Ascending aorta (tissue), 2 donors: ENCODE results near the gene MAN2A1. TPM values are rescaled to one million over a fixed set of nuclear protein-coding genes. Genes with fewer than 3 reads are reported as not detected.
A peak's percentile ranks its signal among the peaks of the same experiment; 100 is the strongest.

Experiments
- DNase-seq, 2 donors: peaks; one replicate each; pipeline ENCODE4 v3.0.0-alpha.2; 2019; ENCODE audit warnings: low spot score in 2 of 2
- H3K27ac ChIP-seq, 2 donors: fragments of 200-600 bp; sonication (generic); one replicate each; pipeline ENCODE4 v1.5.1; 2016 to 2017; ENCODE audit warnings: mild to moderate bottlenecking in 1 of 2
- H3K27me3 ChIP-seq: fragments of 200-600 bp; sonication (generic); one replicate; pipeline ENCODE4 v1.5.1; 2017
- H3K36me3 ChIP-seq, 2 donors: fragments of 200-600 bp; sonication (generic); one replicate each; pipeline ENCODE4 v1.5.1; 2016
- H3K4me1 ChIP-seq, 2 donors: fragments of 200-600 bp; sonication (generic); one replicate each; pipeline ENCODE4 v1.5.1; 2016 to 2017; ENCODE audit warnings: mild to moderate bottlenecking in 1 of 2
- H3K4me3 ChIP-seq, 2 donors: fragments of 200-600 bp; sonication (generic); one replicate each; pipeline ENCODE4 v1.5.1; 2016 to 2017; ENCODE audit warnings: mild to moderate bottlenecking in 1 of 2
- H3K9me3 ChIP-seq, 2 donors: fragments of 200-600 bp; sonication (generic); one replicate each; pipeline ENCODE4 v1.5.1; 2016
- CTCF ChIP-seq, 3 experiments: fragments of 200-600 bp in 2 of 3; fragments of 450-650 bp in 1 of 3; sonication (generic) in 2 of 3; IDR thresholded peaks; one replicate each; pipeline ENCODE4 v1.5.1; 2016 to 2019; ENCODE audit warnings: antibody characterized with exemption in 3 of 3, mild to moderate bottlenecking in 1 of 3, moderate library complexity in 1 of 3
- intact Hi-C: fragments of 100-400 bp; cut with DNase I; formaldehyde crosslinking; loops from one replicate; pipeline ENCODE4 v1.15.1; 2023
- total RNA-seq: library from RNA; depleted of rRNA; stranded (reverse); fragments of >200 nt; gene quantifications from one replicate; pipeline ENCODE4 v1.1.0, GENCODE V29; 2016

Gene MAN2A1
- total RNA-seq, 1 donor from 2014 or later, result 37.0 TPM

GRCh38 chr5:109803854-109804253, 114.1 kb downstream of the MAN2A1 start:
- Histone ChIP-seq H3K4me3 (no peak overlapping the region), H3K9me3 (no peaks in the 10 kb centered on the region), H3K4me1 (peaks cover 0 to 6% of the 10 kb centered on the region in 2 donors), H3K27ac (no peak overlapping the region), H3K27me3 (no peaks in the 10 kb centered on the region), H3K36me3 (peaks cover 3 to 20% of the 10 kb centered on the region in 2 donors)
- TF ChIP-seq CTCF (IDR thresholded peaks at IDR 0.05), result no peak
- DNase-seq, result no peak
- intact Hi-C loops, result no loop called here

DNA sequence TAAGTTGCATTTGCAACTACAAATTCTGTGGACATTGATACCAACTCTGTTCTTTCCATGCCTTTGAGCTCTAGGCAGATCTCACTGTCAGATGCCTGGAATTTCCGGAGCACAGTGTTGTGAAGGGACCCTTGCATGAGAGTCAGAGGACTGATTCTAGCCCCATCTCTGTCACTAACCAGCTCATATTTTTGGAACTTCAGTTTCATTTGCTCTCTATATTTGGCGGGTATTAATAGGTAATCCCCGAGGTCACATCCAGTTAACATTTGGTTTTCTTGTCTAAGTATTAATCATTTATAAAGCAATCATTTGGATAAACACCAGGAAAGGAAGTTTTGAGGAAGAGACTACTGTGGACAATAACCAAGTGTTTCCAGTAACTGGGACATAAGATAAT, 115.7 kb downstream of the MAN2A1 start:
- Histone ChIP-seq H3K9me3 (no peaks in the 10 kb centered on the region), H3K27me3 (no peaks in the 10 kb centered on the region), H3K4me3 (no peak overlapping the region), H3K36me3 (peaks cover 3 to 24% of the 10 kb centered on the region in 2 donors), H3K4me1 (peaks cover 0 to 6% of the 10 kb centered on the region in 2 donors), H3K27ac (peak overlapping the region; percentile 14 to 33)
- no peak for DNase-seq
- TF ChIP-seq CTCF (IDR thresholded peaks at IDR 0.05), result no peak
- intact Hi-C loops, result no loop called here

DNA sequence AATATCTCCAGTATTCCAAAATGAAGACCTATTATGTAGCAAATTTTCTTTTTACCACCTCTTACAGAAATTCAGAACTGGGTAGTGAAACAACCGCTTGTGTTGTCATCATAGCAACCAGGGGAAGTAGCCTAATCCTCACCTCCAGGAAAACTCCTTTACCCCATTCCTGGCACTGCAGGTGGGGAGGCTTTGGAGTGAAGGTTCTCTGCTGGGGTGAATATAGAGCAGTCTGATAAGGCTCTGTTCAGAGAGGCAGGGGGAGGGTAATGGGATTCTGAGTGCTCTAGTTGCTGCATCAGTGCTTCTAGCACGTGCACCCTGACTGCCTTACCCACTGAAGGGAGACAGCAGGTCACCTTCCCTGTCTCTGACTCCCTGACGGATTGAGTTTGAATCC, 116.2 kb downstream of the MAN2A1 start:
- peaks cover 0 to 6% of the 10 kb centered on the region in 2 donors for H3K4me1 ChIP-seq
- no peak overlapping the region for H3K4me3 ChIP-seq
- H3K27me3 ChIP-seq, result no peaks in the 10 kb centered on the region
- peak overlapping the region; percentile 14 to 33 for H3K27ac ChIP-seq
- TF ChIP-seq CTCF (IDR thresholded peaks at IDR 0.05), result no peak
- peaks cover 3 to 24% of the 10 kb centered on the region in 2 donors for H3K36me3 ChIP-seq
- DNase-seq, result no peak
- intact Hi-C loops, result no loop called here
- no peaks in the 10 kb centered on the region for H3K9me3 ChIP-seq

- intact Hi-C loops, result no loop called here
- no peaks in the 10 kb centered on the region for H3K4me1 ChIP-seq
- H3K9me3 ChIP-seq, result no peaks in the 10 kb centered on the region
- H3K27me3 ChIP-seq, result no peaks in the 10 kb centered on the region
- H3K4me3 ChIP-seq, result no peak overlapping the region
- no peak for DNase-seq
- TF ChIP-seq CTCF (IDR thresholded peaks at IDR 0.05), result no peak
- H3K27ac ChIP-seq, result no peak overlapping the region
- peaks cover 4 to 24% of the 10 kb centered on the region in 2 donors for H3K36me3 ChIP-seq
Measured at GRCh38 chr5:109812698-109813097, 123.0 kb downstream of the MAN2A1 start.

DNA sequence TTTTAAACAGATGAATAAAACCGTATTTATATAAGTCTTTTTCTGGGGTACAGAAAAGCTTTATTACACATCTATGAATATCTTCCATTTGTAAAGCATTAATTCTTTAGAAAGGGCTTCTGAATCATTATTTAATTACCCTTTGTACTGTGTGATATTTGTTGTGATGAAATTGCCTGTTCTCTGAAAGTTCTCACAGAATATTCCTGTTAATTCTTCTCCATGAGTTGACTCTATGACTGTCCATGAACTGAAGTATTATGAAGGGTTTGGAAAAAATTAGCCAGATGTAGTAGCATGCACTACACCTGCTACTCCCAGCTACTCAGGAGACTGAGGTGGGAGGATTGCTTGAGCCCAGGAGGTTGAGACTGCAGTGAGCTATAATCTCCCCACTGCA, 127.0 kb downstream of the MAN2A1 start:
- Histone ChIP-seq H3K36me3 (peaks cover 8 to 25% of the 10 kb centered on the region in 2 donors), H3K27me3 (no peaks in the 10 kb centered on the region), H3K27ac (no peak overlapping the region), H3K9me3 (no peaks in the 10 kb centered on the region), H3K4me1 (no peaks in the 10 kb centered on the region), H3K4me3 (no peak overlapping the region)
- no peak for TF ChIP-seq CTCF (IDR thresholded peaks at IDR 0.05)
- DNase-seq, result no peak
- intact Hi-C loops, result no loop called here

DNA sequence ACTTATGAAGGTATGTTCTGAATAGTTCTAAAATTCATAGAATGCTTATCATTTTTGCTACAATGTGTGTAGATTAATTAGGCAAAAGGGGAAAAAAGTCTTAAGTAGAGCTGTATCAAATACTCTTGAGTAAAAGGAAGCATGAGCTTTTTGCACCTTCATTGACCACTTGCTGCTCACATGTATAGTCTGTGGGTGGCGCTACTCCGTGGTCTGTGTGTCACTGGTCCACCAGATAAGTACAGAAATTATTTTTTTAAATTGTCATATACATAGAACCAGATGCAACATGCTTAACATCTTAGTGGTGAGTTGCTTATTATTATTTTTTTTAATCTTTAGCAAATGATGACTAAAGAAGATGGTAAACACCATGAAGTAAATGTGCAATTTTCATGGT, 130.2 kb downstream of the MAN2A1 start:
- H3K27me3 ChIP-seq, result no peaks in the 10 kb centered on the region
- H3K27ac ChIP-seq, result no peak overlapping the region
- no peaks in the 10 kb centered on the region for H3K4me1 ChIP-seq
- no peak for TF ChIP-seq CTCF (IDR thresholded peaks at IDR 0.05)
- no peaks in the 10 kb centered on the region for H3K9me3 ChIP-seq
- peaks cover 12 to 35% of the 10 kb centered on the region in 2 donors for H3K36me3 ChIP-seq
- H3K4me3 ChIP-seq, result no peak overlapping the region
- no peak for DNase-seq
- intact Hi-C loops, result no loop called here
